ENCODE results near the gene FNBP1. TPM values are rescaled to one million over a fixed set of nuclear protein-coding genes. Genes with fewer than 3 reads are reported as not detected.

The FNBP1 gene
- total and polyA plus RNA-seq, 2 of the 8 experiments (the other 6 are each of a cell fraction or from before 2014, with no cell fraction given), result 7.2 to 40.9 TPM

DNA sequence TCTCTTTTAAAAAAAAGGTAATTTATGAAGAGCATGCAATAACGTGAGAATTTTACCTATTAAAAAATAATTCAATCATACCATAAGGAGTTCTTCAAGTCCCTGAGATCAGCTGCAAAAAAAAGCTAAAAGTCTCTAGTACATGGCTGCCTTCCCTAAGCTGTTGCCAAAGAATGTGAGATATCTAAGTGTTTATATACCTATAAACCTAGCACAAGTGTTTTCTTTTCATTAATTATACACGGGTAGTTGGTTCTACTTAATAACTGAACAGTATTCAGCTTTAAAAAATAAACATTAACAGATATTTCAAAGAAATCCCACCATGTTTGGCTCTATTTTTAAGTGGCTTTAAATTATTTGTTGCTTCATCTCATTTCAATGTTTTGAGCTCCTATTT is 25.9 kb downstream of the FNBP1 start:
- Histone ChIP-seq H2BK5ac (ENCODE audit: low read depth, low read length) (no peak overlapping the region), H3K27ac (ENCODE audit: low read depth, low read length) (no peak overlapping the region), H3K23ac (ENCODE audit: insufficient read length) (no peak overlapping the region), H3K79me1 (ENCODE audit: low read depth, low read length) (no peaks in the 10 kb centered on the region), H3K9me3 (ENCODE audit: insufficient read depth in 2 of 2, low read depth in 1 of 2, low read length in 1 of 2) (peaks cover 4 to 5% of the 10 kb centered on the region in 2 experiments; a peak in 1 of 4 replicates), H3K36me3 (ENCODE audit: control insufficient read depth in 2 of 4, insufficient read depth in 4 of 4, low read length in 3 of 4) (no peaks in the 10 kb centered on the region), H2BK20ac (ENCODE audit: low read length) (no peak overlapping the region), H3K4ac (replicated peaks; ENCODE audit: insufficient read length, low read depth, low read length) (no peak overlapping the region), H4K91ac (replicated peaks; ENCODE audit: insufficient read length, low read length) (no peak overlapping the region), H3K4me1 (replicated peaks in 1 of 4; ENCODE audit: control insufficient read depth in 3 of 4, insufficient read depth in 4 of 4, low read length in 3 of 4) (peaks cover 0 to 2% (median 0%) of the 10 kb centered on the region in 4 experiments; a peak in 1 of 7 replicates), H3K4me2 (ENCODE audit: insufficient read depth in 1 of 2, low read depth in 2 of 2, low read length in 2 of 2) (no peak overlapping the region), H4K5ac (ENCODE audit: insufficient read length, low read depth, low read length) (no peak overlapping the region), H3K14ac (ENCODE audit: insufficient read length) (no peak overlapping the region), H3K27me3 (replicated peaks in 1 of 4; ENCODE audit: control insufficient read depth in 3 of 4, extremely low read depth in 1 of 4, insufficient read depth in 3 of 4, low read length in 3 of 4) (no peaks in the 10 kb centered on the region), H2BK15ac (ENCODE audit: low read length) (no peak overlapping the region), H4K20me1 (replicated peaks in 1 of 2; ENCODE audit: control insufficient read depth in 1 of 2, insufficient read depth in 2 of 2, low read length in 2 of 2) (no peaks in the 10 kb centered on the region), H4K8ac (ENCODE audit: extremely low read depth, insufficient read depth, low read length) (no peak overlapping the region), H2AFZ (ENCODE audit: low read length) (no peak overlapping the region), H3K79me2 (ENCODE audit: control insufficient read depth in 1 of 2, insufficient read depth in 2 of 2, low read length in 2 of 2) (0 out of 4 replicates have a peak, but pooled peaks cover 0 to 2% of the 10 kb centered on the region in 2 experiments), H3K56ac (replicated peaks; ENCODE audit: insufficient read length, low read depth, low read length) (no peak overlapping the region), H3K23me2 (ENCODE audit: low read depth, low read length) (no peaks in the 10 kb centered on the region), H2BK120ac (replicated peaks; ENCODE audit: low read depth, low read length) (no peak overlapping the region), H3K9ac (replicated peaks in 1 of 4; ENCODE audit: extremely low read depth in 1 of 4, low read depth in 3 of 4, low read length in 3 of 4) (no peak overlapping the region), H3K4me3 (ENCODE audit: extremely low read depth in 1 of 4, insufficient read depth in 2 of 4, low read depth in 3 of 4, low read length in 4 of 4) (no peak overlapping the region), H3K18ac (ENCODE audit: extremely low read depth, low read length) (no peak overlapping the region), H2AK5ac (ENCODE audit: low read depth, low read length) (no peak overlapping the region), H2BK12ac (ENCODE audit: low read depth, low read length) (no peak overlapping the region)
- no peak for FAIRE-seq
- ChIA-PET POLR2A (ENCODE audit: partially characterized antibody) (interaction anchor here (0.7 to 1.2 kb wide), 2 partner anchors 14 to 31 kb away, joined by 3 read pairs; no protein-coding TSS in a partner anchor), CTCF (ENCODE audit: partially characterized antibody) (interaction anchor here (0.6 kb wide), 1 partner anchor 74 kb away, joined by 4 read pairs; no protein-coding TSS in a partner anchor)
- TF ChIP-seq KDM1A (IDR thresholded peaks at IDR 0.05; ENCODE audit: borderline replicate concordance, low read length) (no peak), POLR2AphosphoS5 (IDR thresholded peaks at IDR 0.05; ENCODE audit: low read depth, low read length) (no peak), TCF12 (IDR thresholded peaks at IDR 0.05; ENCODE audit: low read depth, low read length) (no peak), CBX8 (IDR thresholded peaks at IDR 0.05; ENCODE audit: borderline replicate concordance, low read depth, low read length) (no peak), SIRT6 (IDR thresholded peaks at IDR 0.05; ENCODE audit: low read length) (no peak), POU5F1 (IDR thresholded peaks at IDR 0.05; ENCODE audit: low read depth, low read length) (no peak), BRCA1 (IDR thresholded peaks at IDR 0.05; ENCODE audit: low read depth, low read length) (no peak), BACH1 (IDR thresholded peaks at IDR 0.05; ENCODE audit: low read length) (no peak), HDAC2 (IDR thresholded peaks at IDR 0.05; ENCODE audit: borderline replicate concordance in 1 of 2, low read depth in 2 of 2, low read length in 2 of 2) (no peak), GTF2F1 (IDR thresholded peaks at IDR 0.05; ENCODE audit: borderline replicate concordance, low read depth, low read length) (no peak), CHD1 (IDR thresholded peaks at IDR 0.05; ENCODE audit: low read depth, low read length) (no peak), RFX5 (IDR thresholded peaks at IDR 0.05; ENCODE audit: borderline replicate concordance, low read depth, low read length) (no peak)
- WGBS, 2 experiments (ENCODE audit: extremely low coverage in 1 of 2, insufficient coverage in 1 of 2, insufficient read length in 1 of 2, insufficient replicate concordance in 2 of 2, low coverage in 1 of 2, low lambda C conversion rate in 2 of 2, missing lambda C conversion rate in 1 of 2), result 82% methylated on average over 2 of the region's 2 CpGs; no CpG with 5 or more reads in 1 of the 2 experiments
- DNase-seq (ENCODE audit: low read depth in 1 of 2, low spot score in 2 of 2), result no peak
